ENCODE measurements around the gene NHS. TPM values are rescaled to one million over a fixed set of nuclear protein-coding genes. Genes with fewer than 3 reads are reported as not detected.

Gene NHS
- total and polyA plus RNA-seq, 8 donors, result 0.19 to 1.7 (median 0.54) TPM

- FAIRE-seq (no peak), DNase-seq (no peak), ATAC-seq (no peak)
- Histone ChIP-seq H3K36me3 (no peaks in the 10 kb centered on the region), H3K27ac (no peak overlapping the region), H3K27me3 (peaks cover 0 to 12% (median 0%) of the 10 kb centered on the region in 4 donors), H3K9me3 (no peaks in the 10 kb centered on the region), H3K4me3 (no peak overlapping the region), H3K4me1 (peaks cover 0 to 16% (median 6%) of the 10 kb centered on the region in 3 donors)
- intact Hi-C loops (cut with DNase I), result no loop called here
- no peak for TF ChIP-seq CTCF (IDR thresholded peaks at IDR 0.05)
- 86 to 97% methylated on average over 2 of the region's 2 CpGs for WGBS, 2 donors
Observed at GRCh38 chrX:17594693-17595092, 219.7 kb downstream of the NHS start.

- no peak for TF ChIP-seq CTCF (IDR thresholded peaks at IDR 0.05)
- peaks cover 0 to 12% (median 0%) of the 10 kb centered on the region in 4 donors for H3K27me3 ChIP-seq
- H3K36me3 ChIP-seq, result no peaks in the 10 kb centered on the region
- peaks cover 0 to 16% (median 6%) of the 10 kb centered on the region in 3 donors for H3K4me1 ChIP-seq
- no peak for DNase-seq
- intact Hi-C loops (cut with DNase I), result no loop called here
- 14 to 16% methylated on average over 3 of the region's 3 CpGs for WGBS, 2 donors
- FAIRE-seq, result no peak
- H3K4me3 ChIP-seq, result no peak overlapping the region
- ATAC-seq, result peak; percentile 26 to 59 (median 43)
- H3K9me3 ChIP-seq, result no peaks in the 10 kb centered on the region
- H3K27ac ChIP-seq, result peak overlapping the region in 1 of 4 donors; percentile 20
Observed at GRCh38 chrX:17595456-17596035, 220.5 kb downstream of the NHS start.

- no peak for ATAC-seq
- no peaks in the 10 kb centered on the region for H3K36me3 ChIP-seq
- no peak overlapping the region for H3K4me3 ChIP-seq
- H3K4me1 ChIP-seq, result peaks cover 0 to 16% (median 6%) of the 10 kb centered on the region in 3 donors
- no peak for DNase-seq
- TF ChIP-seq CTCF (IDR thresholded peaks at IDR 0.05), result no peak
- H3K9me3 ChIP-seq, result no peaks in the 10 kb centered on the region
- no peak for FAIRE-seq
- peak overlapping the region in 1 of 4 donors; percentile 20 for H3K27ac ChIP-seq
- intact Hi-C loops (cut with DNase I), result no loop called here
- H3K27me3 ChIP-seq, result peaks cover 0 to 12% (median 0%) of the 10 kb centered on the region in 4 donors
Observed at GRCh38 chrX:17596061-17596460, 221.1 kb downstream of the NHS start.

GRCh38 chrX:17596546-17597205 lies 221.7 kb downstream of the NHS start:
- H3K27me3 ChIP-seq, result peaks cover 0 to 12% (median 0%) of the 10 kb centered on the region in 4 donors
- FAIRE-seq, result no peak
- no peak for DNase-seq
- H3K4me1 ChIP-seq, result peaks cover 0 to 16% (median 6%) of the 10 kb centered on the region in 3 donors
- H3K9me3 ChIP-seq, result no peaks in the 10 kb centered on the region
- no peak for TF ChIP-seq CTCF (IDR thresholded peaks at IDR 0.05)
- ATAC-seq, result no peak
- H3K36me3 ChIP-seq, result no peaks in the 10 kb centered on the region
- intact Hi-C loops (cut with DNase I), result no loop called here
- no peak overlapping the region for H3K4me3 ChIP-seq
- no peak overlapping the region for H3K27ac ChIP-seq
- WGBS, 2 donors, result 78 to 85% methylated on average over 8 to 9 of the region's 9 CpGs

GRCh38 chrX:17597327-17597726 lies 222.3 kb downstream of the NHS start:
- Histone ChIP-seq H3K9me3 (no peaks in the 10 kb centered on the region), H3K4me3 (no peak overlapping the region), H3K4me1 (peaks cover 0 to 16% (median 6%) of the 10 kb centered on the region in 3 donors), H3K36me3 (no peaks in the 10 kb centered on the region), H3K27ac (no peak overlapping the region), H3K27me3 (peaks cover 0 to 12% (median 0%) of the 10 kb centered on the region in 4 donors)
- TF ChIP-seq CTCF (IDR thresholded peaks at IDR 0.05), result no peak
- intact Hi-C loops (cut with DNase I), result no loop called here
- DNase-seq (no peak), ATAC-seq (no peak), FAIRE-seq (no peak)
- WGBS, 2 donors, result 86 to 94% methylated on average over 7 of the region's 7 CpGs

Measured in pancreas (tissue), 10 donors.